Measurements from ENCODE around the gene TUBAL3.

Gene TUBAL3

GRCh38 chr10:5373891-5374611 is 30.6 kb downstream of the TUBAL3 start:
- ATAC-seq: no peak

- no peak for ATAC-seq
These were observed 31.3 kb downstream of the TUBAL3 start for GRCh38 chr10:5373307-5373706.

DNA sequence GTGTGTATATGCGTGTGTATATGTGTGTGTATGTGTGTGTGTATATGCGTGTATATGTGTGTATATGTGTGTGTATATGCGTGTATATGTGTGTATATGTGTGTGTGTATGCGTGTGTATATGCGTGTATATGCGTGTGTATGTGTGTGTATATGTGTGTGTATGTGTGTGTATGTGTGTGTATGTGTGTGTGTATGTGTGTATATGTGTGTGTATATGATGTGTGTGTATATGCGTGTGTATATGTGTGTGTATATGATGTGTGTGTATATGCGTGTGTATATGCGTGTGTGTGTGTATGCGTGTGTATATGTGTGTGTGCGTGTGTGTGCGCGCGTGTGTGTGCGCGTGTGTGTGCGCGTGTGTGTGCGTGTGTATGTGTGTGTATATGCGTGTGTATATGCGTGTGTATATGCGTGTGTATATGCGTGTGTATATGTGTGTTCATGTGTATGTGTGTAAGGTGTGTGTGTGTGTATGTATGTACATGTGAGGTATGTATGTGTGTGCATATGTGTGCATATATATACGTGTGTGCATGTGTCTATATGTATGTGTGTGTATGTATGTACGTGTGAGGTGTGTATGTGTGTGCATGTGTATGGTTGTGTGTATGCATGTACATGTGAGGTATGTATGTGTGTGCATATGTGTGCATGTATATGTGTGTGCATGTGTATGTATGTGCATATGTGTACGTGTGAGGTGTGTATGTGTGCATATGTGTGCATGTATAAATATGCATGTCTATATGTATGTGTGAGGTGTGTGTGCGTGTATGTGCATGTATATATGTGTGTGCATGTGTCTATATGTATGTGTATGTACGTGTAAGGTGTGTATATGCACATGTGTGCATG is 33.9 kb downstream of the TUBAL3 start:
- no peak for ATAC-seq

DNA sequence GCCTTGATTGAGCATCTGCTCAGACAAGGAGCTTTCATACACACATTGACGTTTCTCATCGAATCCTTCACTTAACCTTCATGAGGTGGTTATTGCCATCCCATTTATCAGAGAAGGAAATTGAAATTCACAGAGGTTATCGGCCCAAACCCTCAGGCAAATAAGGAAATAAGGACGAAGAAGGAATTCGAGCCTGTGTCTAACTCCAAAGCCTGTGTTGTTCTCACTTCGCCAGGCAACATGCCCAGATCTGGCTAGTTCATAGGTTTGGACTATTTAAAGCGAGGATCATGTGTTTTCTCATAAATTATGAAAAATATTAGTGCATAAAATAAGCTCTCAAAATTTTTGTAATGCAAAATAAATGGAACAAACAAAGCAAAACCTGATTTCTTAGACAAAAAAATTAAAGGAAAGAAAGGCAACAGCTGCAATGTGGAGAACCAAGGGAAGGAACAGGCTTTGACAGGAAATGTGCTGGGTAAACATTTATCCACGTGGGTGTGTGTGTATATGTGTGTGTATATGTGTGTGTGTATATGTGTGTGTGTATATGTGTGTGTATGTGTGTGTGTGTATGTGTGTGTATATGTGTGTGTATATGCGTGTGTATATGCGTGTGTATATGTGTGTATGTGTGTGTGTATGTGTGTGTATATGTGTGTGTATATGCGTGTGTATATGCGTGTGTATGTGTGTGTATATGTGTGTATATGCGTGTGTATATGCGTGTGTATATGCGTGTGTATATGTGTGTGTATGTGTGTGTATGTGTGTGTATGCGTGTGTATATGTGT is 35.1 kb downstream of the TUBAL3 start:
- no peak for ATAC-seq

DNA sequence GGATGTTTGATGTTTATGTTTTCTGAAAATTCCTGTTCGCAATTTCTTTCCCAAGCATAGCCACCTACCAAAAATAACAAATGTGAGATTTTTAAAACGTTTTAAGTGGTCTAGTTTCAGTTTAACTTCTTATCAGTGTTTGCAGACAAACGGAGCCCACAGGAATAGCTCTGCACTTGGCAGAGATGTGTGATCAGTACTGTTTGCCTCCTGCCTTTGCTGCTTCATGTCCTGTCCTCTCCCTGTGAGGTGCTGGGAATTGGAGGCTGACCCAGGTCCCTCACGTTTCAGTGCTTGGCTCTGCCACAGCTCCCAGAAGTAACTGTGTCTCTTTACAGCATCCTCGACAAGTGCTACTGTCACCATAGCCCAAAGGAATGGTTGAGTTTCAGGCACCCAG is 38.7 kb downstream of the TUBAL3 start:
- no peak for ATAC-seq

DNA sequence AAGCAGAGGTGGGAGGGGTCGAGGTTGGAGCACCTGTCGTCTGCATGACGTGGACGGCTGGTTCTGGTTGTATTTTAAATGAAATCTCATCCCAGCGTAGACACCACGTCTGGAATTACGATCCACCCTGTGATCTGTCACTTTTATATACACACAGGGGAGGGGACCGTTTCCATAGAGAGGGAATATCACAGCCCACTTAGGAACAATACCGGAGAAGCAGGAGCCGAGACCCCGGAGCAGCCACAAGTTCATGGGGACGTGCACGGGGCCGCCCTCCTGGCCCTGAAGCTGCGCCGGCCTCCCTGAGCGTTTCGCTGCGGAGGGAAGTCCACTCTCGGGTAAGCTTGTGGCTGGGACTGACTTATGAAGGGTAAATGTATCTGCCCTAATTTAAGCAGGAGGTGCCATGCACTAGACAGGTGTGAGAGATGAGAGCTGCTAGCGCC is 39.7 kb downstream of the TUBAL3 start, which contains the start of gene UCN3:
Gene UCN3, plus strand, starts transcription at position 77 of the 449 bp plus-strand sequence. CDS start 8,755 bp downstream, outside the sequence.
- ATAC-seq: no peak

DNA sequence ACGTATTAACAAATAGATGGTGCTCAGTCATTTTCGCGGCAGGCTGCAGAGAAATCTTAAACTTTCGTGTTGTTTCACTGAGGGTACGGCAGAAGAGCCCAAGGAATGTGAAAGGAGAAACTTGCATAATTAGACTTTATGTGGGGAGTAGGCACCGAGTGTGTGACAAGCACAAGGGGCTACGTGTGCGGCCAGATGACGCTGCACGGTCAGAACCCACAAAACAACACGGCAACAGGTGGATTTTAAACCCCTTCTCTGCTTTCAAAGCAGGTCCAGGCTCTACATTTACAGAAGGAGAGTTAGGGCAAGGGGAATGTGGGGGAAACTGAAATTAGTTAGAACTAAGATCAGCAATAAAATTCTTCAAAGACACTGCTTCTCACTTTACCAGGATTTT is 40.3 kb downstream of the TUBAL3 start:
- no peak for ATAC-seq

GRCh38 chr10:5362873-5363272 is 41.8 kb downstream of the TUBAL3 start:
- no peak for ATAC-seq

DNA sequence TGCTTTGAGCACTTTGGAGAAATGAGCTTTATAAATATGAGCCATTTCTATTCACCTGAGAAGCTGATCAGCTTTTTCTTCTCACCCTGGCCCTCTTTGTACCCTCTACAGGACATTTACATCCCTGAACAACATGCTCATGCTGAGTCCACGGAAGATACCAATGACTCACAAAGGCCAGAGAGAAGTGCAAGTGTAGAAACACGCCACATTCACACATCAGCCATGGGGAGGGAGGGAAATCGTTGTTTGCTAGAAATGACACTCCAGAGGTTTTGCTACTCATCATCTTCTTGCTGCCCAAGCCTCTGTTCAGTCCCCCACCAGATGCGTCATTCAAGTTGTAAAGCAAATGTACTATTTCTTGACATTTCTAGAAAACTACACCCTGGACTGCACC is 42.7 kb downstream of the TUBAL3 start:
- no peak for ATAC-seq

DNA sequence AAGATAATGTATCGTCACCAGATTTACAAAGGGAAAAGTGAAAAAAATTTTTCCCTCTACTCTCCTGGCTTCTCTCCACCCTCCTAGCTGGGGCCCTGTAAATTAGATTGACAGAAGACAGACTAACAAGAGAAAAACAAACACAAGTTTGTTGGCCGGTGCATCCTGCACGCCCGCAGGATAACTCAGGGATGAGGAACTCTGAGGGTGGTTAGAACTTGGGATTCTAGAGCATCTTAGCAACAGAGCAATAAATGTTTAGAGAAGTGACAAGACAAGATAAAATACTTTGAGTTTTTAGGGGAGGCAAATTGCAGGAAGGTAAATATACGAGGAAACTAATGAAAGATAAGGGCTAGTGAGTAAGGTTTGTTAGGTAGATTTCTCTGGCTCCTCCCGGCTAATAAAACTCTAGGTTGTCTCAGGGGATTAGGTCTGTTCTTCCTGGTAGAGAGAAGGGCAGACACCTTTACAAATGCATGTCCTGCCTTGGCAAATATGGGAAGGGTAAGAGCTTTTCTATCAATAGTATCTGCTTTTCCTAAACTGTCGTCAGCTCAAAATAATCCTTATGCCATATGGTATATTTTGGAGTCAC is 44.2 kb downstream of the TUBAL3 start:
- ATAC-seq: no peak

DNA sequence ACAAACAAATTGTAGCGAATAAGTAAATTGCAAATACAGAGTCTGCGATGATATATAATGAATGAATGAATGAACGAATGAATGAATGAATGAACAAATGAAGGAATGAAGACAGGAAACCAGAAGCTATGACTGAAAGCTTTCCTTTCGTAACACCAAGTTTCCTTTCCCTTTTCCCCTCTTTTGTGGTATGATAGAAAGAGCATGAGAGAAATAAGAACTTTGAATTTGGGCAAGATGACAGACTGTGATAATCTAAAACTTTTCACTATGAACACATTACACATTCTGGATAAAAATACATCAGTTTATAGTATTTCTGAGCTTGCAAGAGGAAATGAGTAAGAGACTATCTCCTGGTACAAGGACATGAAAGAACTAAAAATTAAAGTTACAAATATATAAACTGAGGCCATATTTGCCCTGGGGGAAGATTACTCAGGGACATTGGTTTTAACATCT is 48.3 kb downstream of the TUBAL3 start:
- ATAC-seq: no peak

- no peak for ATAC-seq
These were observed 48.9 kb downstream of the TUBAL3 start for GRCh38 chr10:5355594-5356301.

DNA sequence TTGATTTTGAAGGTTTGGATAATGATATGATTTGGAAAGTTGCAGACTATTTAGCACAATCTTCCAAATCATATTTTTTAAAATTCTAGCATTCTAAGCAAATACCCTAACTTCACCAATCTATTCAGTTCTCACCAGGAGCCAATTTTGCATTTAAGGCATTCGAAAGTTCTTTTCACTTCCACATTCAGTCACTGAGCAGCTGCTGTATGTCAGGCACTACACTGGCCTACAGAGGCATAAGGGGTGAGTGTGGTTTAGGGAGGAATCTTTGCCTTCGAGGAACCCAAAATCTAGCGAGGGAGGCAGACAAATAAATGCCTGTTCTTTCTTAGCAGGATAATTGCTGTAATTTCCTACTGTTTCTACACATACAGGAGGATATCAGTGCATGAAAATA is 50.6 kb downstream of the TUBAL3 start:
- no peak for ATAC-seq

DNA sequence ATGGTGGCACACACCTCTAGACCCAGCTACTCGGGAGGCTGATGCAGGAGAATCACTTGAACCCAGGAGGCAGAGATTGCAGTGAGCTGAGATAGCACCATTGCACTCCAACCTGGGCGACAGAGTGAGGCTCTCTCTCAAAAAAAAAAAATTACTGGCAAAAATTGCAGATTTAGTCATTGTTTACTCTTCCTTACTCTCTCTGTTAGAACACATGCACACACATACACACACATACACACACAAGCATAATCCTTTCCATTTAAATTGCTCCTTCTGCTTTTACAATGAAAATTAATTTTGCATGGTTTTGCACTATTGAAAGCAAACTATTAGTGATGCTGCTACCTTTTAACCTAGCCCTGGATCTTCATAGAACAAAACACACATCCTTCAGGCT is 55.3 kb downstream of the TUBAL3 start:
- ATAC-seq: no peak

- no peak for ATAC-seq
These were observed 57.7 kb downstream of the TUBAL3 start for GRCh38 chr10:5346881-5347280.

- no peak for ATAC-seq
These were observed 59.9 kb downstream of the TUBAL3 start for GRCh38 chr10:5344746-5345145.

GRCh38 chr10:5343979-5344378 is 60.6 kb downstream of the TUBAL3 start:
- ATAC-seq: no peak

- no peak for ATAC-seq
These were observed 61.1 kb downstream of the TUBAL3 start for GRCh38 chr10:5343561-5343960.

Data from activated CD4-positive, CD25-positive, alpha-beta regulatory T cell treated with anti-CD3 and anti-CD28 coated beads, Interleukin-2, amount 50 U/mL, for 24 hours (primary cell).